Adrenal gland (tissue), 12 donors: ENCODE data around the gene SEH1L. TPM values are rescaled to one million over a fixed set of nuclear protein-coding genes. Genes with fewer than 3 reads are reported as not detected.

ENCODE experiments used
- DNase-seq, 7 donors: peaks; one replicate each; pipeline ENCODE4 v3.0.0-alpha.2; 2019 to 2020
- H3K27ac ChIP-seq, 5 donors: fragments of 200-600 bp; sonication (generic) in 4 of 5; 1 replicate in 3 of 5; 2 replicates in 2 of 5; pipeline versions ENCODE4 v1.5.1 to v1.8.0; 2016 to 2020; ENCODE audit warnings: mild to moderate bottlenecking in 1 of 5
- H3K27me3 ChIP-seq: fragments of 200-600 bp; 2 replicates; pipeline ENCODE4 v1.8.0; 2021
- H3K36me3 ChIP-seq, 2 donors: fragments of 200-600 bp; replicated peaks in 1 of 2; 1 replicate in 1 of 2; 2 replicates in 1 of 2; pipeline versions ENCODE4 v1.5.1 to v1.8.0; 2018 to 2022
- H3K4me1 ChIP-seq, 2 donors: fragments of 200-600 bp; replicated peaks in 1 of 2; 1 replicate in 1 of 2; 2 replicates in 1 of 2; pipeline versions ENCODE4 v1.5.1 to v1.8.0; 2018 to 2021
- H3K4me3 ChIP-seq, 4 donors: fragments of 200-600 bp; sonication (generic) in 3 of 4; one replicate each; pipeline ENCODE4 v1.5.1; 2016 to 2018
- H3K9me3 ChIP-seq, 3 donors: fragments of 200-600 bp; sonication (generic) in 1 of 3; replicated peaks in 1 of 3; 1 replicate in 2 of 3; 2 replicates in 1 of 3; pipeline versions ENCODE4 v1.5.1 to v1.8.0; 2016 to 2021
- POLR2A ChIP-seq, 2 donors: fragments of 450-650 bp; IDR thresholded peaks; one replicate each; pipeline ENCODE4 v1.6.1; 2017; ENCODE audit warnings: antibody characterized with exemption in 2 of 2, mild to moderate bottlenecking in 2 of 2, moderate library complexity in 1 of 2
- WGBS, 4 donors: extraction: QIAGEN DNeasy Blood & Tissue Kit in 2 of 4; methylation state at CpG; one replicate each; pipeline versions ENCODE4 v1.1.5 to v1.1.7; 2013 to 2017; 5-methylcytosine and 5-hydroxymethylcytosine counted together
- intact Hi-C, 2 donors: fragments of 100-400 bp; cut with DNase I; formaldehyde crosslinking; loops; one replicate each; pipeline versions ENCODE4 v1.14.1 to v1.15.0; 2022 to 2023
- polyA plus RNA-seq, 3 donors: library from polyadenylated mRNA; stranded (reverse); fragments of 200-250 nt in 2 of 3; fragments of 350-450 nt in 1 of 3; fragmentation: Illumina TruSeq in 1 of 3; extraction: RNeasy Lipid Tissue Mini Kit (QIAGEN cat#74804) in 1 of 3; gene quantifications; one replicate each; pipeline ENCODE4 v1.2.3, GENCODE V29; 2013 to 2014
- total RNA-seq, 9 donors: library from RNA; depleted of rRNA in 4 of 9; stranded (reverse); fragments of >200 nt in 4 of 9; fragments of 120-200 nt in 1 of 9; fragmentation: NEBNext Ultra II Directional in 1 of 9; extraction: Animal tissue kit (Norgen Biotek cat#: 25700) in 1 of 9; gene quantifications; one replicate each; pipeline versions ENCODE4 v1.1.0 to v1.2.4, GENCODE V29; 2013 to 2023
- TF ChIP-seq, protein P1 (sequence below), 6 experiments: fragments of 450-650 bp in 4 of 6; fragments of 200-600 bp in 2 of 6; sonication (generic) in 1 of 6; IDR thresholded peaks; 1 replicate in 5 of 6; 2 replicates in 1 of 6; pipeline versions ENCODE4 v1.5.1 to v1.8.0; 2016 to 2021; ENCODE audit warnings: antibody characterized with exemption in 6 of 6, mild to moderate bottlenecking in 2 of 6, moderate library complexity in 1 of 6
- donor health status: healthy with polysubstance abuse.
- donor health status: Bipolar disorder and iron deficiency.
- donor health status: DM: yes; HTN: yes; CAD: no.
- donor health status: DM: no; HTN: no; CAD: no.
- donor health status: DM: no; HTN: no; CAD: no.
- donor health status: DM: yes; HTN: yes; CAD: no.

Gene SEH1L
- total and polyA plus RNA-seq, 12 donors, result 6.8 to 44.5 (median 23.7) TPM

DNA sequence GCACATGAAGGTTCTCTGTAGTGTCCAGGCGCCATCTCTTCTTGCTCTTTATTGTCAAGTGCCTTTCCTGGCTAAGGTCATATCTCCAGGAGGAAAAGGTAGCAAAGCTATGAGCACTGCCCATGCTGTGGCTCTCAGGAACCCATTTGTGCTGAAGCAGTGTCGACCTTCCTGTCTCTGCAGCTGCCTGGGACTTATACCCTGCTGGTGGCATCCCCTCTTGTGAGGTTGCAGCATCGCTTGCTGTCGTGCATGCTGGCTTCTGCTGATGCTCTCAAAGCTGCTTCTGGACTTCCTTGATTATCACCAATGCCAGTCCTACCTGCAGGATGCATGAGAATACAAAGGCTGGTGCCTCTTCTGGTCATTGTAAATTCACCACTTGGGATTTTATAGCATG, 41.7 kb upstream of the SEH1L start:
- Histone ChIP-seq H3K9me3 (no peaks in the 10 kb centered on the region), H3K4me3 (no peak overlapping the region), H3K4me1 (peaks cover 0 to 12% of the 10 kb centered on the region in 2 donors), H3K27me3 (peaks cover 3% of the 10 kb centered on the region), H3K27ac (no peak overlapping the region), H3K36me3 (no peaks in the 10 kb centered on the region)
- intact Hi-C loops, result no loop called here
- DNase-seq, result no peak
- TF ChIP-seq, protein P1, sequence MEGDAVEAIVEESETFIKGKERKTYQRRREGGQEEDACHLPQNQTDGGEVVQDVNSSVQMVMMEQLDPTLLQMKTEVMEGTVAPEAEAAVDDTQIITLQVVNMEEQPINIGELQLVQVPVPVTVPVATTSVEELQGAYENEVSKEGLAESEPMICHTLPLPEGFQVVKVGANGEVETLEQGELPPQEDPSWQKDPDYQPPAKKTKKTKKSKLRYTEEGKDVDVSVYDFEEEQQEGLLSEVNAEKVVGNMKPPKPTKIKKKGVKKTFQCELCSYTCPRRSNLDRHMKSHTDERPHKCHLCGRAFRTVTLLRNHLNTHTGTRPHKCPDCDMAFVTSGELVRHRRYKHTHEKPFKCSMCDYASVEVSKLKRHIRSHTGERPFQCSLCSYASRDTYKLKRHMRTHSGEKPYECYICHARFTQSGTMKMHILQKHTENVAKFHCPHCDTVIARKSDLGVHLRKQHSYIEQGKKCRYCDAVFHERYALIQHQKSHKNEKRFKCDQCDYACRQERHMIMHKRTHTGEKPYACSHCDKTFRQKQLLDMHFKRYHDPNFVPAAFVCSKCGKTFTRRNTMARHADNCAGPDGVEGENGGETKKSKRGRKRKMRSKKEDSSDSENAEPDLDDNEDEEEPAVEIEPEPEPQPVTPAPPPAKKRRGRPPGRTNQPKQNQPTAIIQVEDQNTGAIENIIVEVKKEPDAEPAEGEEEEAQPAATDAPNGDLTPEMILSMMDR (IDR thresholded peaks at IDR 0.05), result no peak
- no peak for TF ChIP-seq POLR2A (IDR thresholded peaks at IDR 0.05)
- 87 to 95% (median 91%) methylated on average over 4 of the region's 4 CpGs for WGBS, 4 donors

DNA sequence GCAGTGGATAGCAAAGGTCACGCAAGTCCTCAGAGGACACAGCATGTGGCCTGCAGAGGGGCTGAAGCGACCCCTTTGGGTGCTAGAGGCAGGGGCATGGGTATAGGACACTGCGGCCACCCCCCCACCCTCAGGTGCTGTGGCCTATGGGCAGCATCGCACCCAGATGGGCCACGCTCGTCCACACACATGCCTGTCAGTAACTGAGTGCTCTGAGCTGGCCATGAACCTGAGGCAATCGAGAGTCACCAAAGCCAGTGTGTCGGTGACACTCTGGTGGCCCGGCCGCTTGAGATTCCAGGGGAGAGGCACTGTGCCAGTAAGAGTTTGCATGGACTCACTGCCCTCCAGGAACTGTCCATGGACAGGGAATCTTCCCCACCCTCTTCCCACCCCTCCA, 41.0 kb upstream of the SEH1L start:
- DNase-seq, result no peak
- peaks cover 9% of the 10 kb centered on the region for H3K27me3 ChIP-seq
- no peaks in the 10 kb centered on the region for H3K9me3 ChIP-seq
- H3K4me3 ChIP-seq, result no peak overlapping the region
- whole genome bisulfite sequencing, 4 donors, result 74 to 82% (median 78%) methylated on average over 10 of the region's 10 CpGs
- intact Hi-C loops, result no loop called here
- peak overlapping the region in 2 of 5 donors; percentile 7 to 45 for H3K27ac ChIP-seq
- TF ChIP-seq POLR2A (IDR thresholded peaks at IDR 0.05), result no peak
- TF ChIP-seq, protein P1 (IDR thresholded peaks at IDR 0.05), result no peak
- no peaks in the 10 kb centered on the region for H3K36me3 ChIP-seq
- peaks cover 0 to 15% of the 10 kb centered on the region in 2 donors for H3K4me1 ChIP-seq

DNA sequence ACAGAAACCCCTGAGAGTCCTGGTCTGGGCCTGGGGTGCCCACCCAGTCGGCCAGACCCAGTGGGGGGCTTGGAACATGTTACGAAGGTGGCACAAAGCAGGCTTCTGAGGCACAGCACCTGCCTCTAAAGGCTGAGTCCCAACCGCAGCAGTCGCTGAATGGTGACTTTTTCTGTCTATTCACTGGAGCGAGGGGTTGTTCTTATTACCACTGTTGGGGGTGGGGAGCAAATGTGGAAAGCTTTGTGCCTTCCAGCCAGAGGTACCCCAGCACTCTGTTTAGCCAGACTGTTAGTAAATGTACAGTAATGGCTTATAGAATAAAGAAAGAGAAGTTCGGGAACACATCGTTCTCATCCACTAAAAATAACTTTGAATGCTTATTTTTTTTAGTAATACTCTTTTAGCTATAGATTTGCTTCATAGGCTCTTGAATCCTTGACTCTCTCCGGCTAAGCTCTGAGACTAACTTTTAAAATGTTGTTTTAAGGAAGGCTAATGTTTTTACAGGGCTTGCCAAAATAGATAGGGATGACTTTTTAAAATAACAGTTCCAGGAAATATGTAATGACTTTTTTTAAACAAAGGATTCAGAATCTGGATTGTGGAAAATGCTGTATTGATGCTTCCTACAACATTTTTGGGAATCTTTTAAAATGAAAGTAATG, 40.4 kb upstream of the SEH1L start:
- Histone ChIP-seq H3K4me3 (no peak overlapping the region), H3K27me3 (peaks cover 14% of the 10 kb centered on the region), H3K36me3 (no peaks in the 10 kb centered on the region), H3K27ac (peak overlapping the region in 2 of 5 donors; percentile 38 to 45), H3K4me1 (peaks cover 0 to 15% of the 10 kb centered on the region in 2 donors), H3K9me3 (no peaks in the 10 kb centered on the region)
- no peak for TF ChIP-seq POLR2A (IDR thresholded peaks at IDR 0.05)
- TF ChIP-seq, protein P1 (IDR thresholded peaks at IDR 0.05), result no peak
- DNase-seq, result no peak
- 39 to 50% (median 45%) methylated on average over 6 to 8 of the region's 8 CpGs for WGBS, 4 donors
- intact Hi-C loops, result no loop called here

DNA sequence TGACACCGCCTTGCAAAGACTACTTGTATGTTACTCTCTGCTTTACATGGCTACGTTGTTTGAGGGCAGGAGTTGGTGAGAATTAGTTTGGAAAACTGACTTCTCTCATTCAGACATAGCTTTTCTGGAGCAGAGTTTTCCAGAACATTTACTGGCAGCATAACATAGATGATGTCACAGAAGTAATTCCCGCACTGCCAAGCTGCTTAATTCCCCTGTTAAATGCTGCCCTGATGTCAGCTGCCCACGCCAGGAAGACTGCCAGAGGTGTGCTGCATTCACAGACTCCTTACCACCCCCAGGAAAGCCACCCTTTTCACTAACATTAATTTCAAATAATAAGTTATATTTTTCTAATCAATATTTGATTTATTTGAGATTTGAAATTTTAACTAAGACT, 39.1 kb upstream of the SEH1L start:
- no peak for DNase-seq
- intact Hi-C loops, result no loop called here
- no peak overlapping the region for H3K4me3 ChIP-seq
- no peaks in the 10 kb centered on the region for H3K36me3 ChIP-seq
- no peak overlapping the region for H3K27ac ChIP-seq
- H3K27me3 ChIP-seq, result peaks cover 14% of the 10 kb centered on the region
- H3K4me1 ChIP-seq, result peaks cover 0 to 14% of the 10 kb centered on the region in 2 donors
- no peaks in the 10 kb centered on the region for H3K9me3 ChIP-seq
- WGBS, 4 donors, result 76 to 87% (median 85%) methylated on average over 4 of the region's 4 CpGs
- TF ChIP-seq, protein P1 (IDR thresholded peaks at IDR 0.05), result no peak
- TF ChIP-seq POLR2A (IDR thresholded peaks at IDR 0.05), result no peak
